Stimulated activated CD8-positive, alpha-beta memory T cell treated with anti-CD3 and anti-CD28 coated beads, Interleukin-12 subunit alpha, Interleukin-12 subunit beta, amount 100 ng/mL, for 24 hours (primary cell): ENCODE data around the gene MKRN2.
"Not testable (repeated sequence)": the region's sequence is repeated elsewhere in the genome, so short reads cannot be mapped to it uniquely, and the experiment has no call there.

Source experiments
- DNase-seq: peaks from one replicate; pipeline ENCODE4 v3.0.0-alpha.2; 2020; ENCODE audit errors: extremely low read depth

MKRN2 gene

GRCh38 chr3:12630292-12630691 is 73.4 kb downstream of the MKRN2 start:
- no peak for DNase-seq

GRCh38 chr3:12630843-12631242 is 74.0 kb downstream of the MKRN2 start:
- not testable (repeated sequence) for DNase-seq

GRCh38 chr3:12632523-12632922 is 75.6 kb downstream of the MKRN2 start:
- DNase-seq = no peak

- no peak for DNase-seq
Measured at GRCh38 chr3:12633108-12633507, 76.2 kb downstream of the MKRN2 start.
